AG08396 (cell line): ENCODE measurements around the gene CDRT15L2.
"Not testable (repeated sequence)": the region's sequence is repeated elsewhere in the genome, so short reads cannot be mapped to it uniquely, and the experiment has no call there.

Experiments
- DNase-seq: peaks from one replicate; pipeline ENCODE4 v3.0.0; 2012; ENCODE audit warnings: low spot score, mixed read lengths

CDRT15L2 gene

DNA sequence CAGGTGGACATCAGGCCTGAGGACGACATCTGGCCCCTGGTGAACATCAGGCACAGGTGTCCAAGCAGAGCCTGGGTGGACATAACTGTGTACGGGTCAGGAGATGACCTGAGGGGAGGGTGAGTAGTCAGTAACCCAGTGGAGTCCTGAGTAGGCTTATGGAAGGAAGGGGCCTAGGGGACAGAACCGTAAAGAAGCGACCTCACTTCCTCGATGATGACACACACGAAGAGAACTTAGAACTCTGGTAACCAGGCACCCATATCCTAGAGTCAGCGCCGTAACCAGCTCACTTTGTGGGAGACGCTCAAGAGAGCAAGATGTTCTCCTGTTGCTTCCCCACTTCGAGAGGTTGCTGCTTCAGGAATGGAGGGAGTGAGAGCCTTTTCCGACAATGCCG, at the start of gene CDRT15L2:
CDRT15L2 (plus strand) TSS at position 301 of the 400 bp plus-strand sequence; CDS start at position 321, 20 bp downstream.
- DNase-seq: not testable (repeated sequence)

DNA sequence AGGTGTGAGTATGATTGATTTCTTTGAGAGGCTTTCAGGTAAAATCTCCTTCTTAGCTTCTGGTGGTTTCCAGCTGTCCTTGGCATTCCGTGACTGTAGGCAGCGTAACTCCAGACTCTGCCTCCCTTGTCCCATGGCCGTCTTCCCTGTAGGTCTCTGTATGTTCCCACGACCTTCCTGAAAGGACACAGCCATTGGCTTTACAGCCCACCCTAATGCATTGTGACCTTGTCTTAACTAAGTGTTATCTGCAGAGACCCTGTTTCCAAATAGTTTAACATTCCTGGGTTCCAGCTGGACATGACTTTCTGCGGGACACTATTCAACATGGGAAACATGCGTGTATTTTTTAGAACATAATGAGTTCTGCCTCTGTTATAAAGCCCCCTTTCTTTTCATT, 49.4 kb upstream of the CDRT15L2 start:
- DNase-seq: not testable (repeated sequence)

DNA sequence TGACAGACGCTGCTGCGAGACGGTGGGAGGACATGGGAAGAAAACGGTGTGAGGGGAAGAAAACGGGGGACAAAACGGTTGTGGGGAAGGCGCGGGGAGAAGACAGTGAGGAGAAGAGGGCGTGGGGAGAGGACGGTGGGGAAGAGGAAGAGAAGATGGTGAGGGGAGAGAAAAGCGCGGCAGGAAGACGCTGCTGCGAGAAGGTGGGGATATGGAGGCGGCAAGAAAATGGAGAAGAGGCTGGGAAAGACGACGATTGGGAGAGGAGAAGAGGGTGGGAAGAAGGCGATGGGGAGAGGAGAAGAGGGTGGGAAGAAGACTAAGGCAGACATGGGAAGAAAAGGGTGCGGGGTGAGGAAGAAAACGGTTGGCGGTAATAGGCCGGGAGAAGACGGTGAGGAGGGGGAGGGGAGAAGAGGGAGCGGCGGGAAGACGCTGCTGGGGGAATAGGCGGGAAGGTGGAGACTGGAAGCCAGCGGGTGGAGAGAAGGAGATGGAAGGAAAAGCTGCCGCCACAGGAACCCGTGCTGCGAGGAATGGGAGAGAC, 46.9 kb upstream of the CDRT15L2 start:
- DNase-seq: not testable (repeated sequence)

DNA sequence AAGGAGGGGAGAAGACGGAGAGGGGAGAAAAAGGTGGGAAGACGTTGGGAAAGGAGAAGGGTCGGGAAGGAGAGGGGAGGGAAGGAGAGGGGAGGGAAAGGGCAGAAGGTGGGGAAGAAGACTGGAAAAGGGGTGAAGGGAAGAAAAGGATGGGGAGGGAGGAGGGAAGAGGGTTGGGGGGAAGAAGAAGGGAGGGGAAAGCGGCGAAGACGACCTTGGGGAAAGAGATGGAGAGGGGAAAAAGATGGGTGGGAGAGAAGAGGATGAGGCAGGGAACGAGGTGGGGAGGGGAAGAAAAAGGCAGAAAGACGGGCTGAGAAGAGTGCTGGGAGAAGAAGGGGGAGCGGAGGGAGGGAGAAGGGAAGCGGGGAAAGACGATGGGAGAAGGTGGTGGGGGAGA, 46.3 kb upstream of the CDRT15L2 start:
- DNase-seq: not testable (repeated sequence)

DNA sequence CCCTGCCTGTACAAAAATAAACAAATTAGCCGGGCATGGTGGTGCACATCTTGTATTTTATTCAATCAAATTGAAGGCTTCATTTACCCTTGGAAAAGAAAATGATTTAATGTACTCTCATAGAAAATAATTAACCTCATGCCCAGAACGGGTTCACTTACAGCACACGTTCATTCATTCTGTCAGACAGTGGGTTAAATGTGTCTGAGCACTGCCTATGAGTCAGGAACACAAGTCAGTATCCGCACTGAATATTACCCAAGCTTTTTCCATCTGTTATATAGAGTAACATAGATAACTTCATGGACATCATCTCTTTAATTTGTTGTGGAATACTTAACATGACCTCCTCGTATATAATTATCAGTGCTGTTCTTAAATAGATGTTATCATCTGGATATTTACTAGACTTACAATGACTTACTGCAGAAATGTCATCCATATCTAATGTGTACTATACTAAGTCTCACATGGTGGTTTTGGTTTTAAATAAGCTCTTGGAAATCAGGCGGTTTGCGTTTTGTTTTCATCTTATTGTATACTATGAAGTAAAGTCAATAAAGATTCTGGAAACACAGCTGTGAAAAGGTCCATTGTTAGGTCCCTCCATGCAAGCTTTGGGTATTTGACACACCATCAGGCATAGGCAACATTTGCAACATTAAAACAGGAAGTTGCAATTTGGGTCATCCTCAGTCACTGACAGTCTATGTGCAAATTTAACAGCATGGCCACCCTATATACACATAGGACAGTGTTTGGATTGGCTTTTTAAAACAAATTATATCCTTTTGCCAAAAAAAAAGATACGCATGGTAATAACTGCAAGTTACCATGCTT, 44.6 kb upstream of the CDRT15L2 start:
- DNase-seq: not testable (repeated sequence)

DNA sequence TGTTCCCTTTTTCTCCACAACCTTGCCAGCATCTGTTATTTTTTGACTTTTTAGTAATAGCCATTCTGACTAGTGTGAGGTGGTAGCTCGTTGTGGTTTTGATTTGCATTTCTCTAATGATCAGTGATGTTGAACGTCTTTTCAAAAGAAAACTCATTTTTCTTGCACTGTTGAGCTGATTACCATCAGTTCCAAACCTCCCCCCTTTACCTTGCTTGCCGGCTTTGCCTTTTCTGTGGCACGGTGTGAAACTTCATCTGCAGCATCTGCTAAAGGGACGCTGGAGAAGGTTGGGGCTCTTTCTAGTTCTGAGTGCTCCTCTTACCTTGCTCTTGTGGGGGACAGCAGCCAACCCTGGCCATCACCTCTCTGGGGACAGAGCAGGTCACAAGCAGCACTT, 39.1 kb upstream of the CDRT15L2 start:
- DNase-seq: not testable (repeated sequence)

DNA sequence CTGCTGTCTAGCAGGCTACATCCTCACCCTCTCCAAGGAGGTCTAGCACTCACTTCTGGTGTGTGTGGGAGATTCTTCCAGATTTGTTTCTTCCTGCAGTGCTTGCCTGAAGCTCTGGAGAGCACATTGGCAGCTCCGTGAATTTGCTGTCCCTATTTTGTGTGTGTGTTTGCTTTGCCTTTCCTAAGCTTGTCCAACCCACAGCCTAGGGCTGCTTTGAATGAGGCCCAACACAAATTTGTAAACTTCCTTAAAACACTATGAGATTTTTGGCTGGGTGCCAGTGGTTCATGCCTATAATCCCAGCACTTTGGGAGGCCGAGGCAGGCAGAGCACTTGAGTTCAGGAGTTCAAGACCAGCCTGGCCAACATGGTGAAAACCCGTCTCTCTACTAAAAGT, 38.7 kb upstream of the CDRT15L2 start:
- DNase-seq: not testable (repeated sequence)

DNA sequence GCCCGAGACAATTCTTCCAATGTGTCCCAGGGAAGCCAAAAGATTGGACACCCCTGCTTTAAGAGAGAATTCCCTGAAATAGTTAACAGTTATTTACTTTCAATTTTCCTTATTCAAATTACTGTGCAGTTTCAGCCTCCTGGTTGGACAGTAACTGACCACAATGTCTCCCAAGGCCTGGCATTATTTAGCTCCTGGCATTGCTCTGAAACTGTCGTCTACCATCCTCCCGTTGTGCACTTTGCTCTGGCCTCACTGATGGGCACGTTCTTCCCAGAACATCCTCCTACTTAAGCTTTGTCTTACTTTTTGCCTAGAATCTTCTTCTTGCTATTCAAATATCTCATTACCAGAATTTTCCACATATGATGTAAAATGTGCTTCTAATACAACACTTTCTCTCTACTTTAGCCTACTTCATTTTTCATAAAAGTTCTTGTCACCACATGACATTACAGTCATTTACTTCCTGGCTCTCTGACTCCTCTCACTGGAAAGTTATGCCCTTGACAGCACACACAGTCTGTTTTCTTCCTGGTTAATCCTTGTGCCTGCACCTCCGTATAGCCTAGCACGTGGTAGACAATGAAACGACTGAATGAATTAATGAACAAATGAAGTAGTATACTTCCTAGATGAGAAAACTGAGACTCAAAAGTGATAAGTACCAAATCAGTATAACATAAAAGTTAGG, 37.5 kb upstream of the CDRT15L2 start:
- not testable (repeated sequence) for DNase-seq

DNA sequence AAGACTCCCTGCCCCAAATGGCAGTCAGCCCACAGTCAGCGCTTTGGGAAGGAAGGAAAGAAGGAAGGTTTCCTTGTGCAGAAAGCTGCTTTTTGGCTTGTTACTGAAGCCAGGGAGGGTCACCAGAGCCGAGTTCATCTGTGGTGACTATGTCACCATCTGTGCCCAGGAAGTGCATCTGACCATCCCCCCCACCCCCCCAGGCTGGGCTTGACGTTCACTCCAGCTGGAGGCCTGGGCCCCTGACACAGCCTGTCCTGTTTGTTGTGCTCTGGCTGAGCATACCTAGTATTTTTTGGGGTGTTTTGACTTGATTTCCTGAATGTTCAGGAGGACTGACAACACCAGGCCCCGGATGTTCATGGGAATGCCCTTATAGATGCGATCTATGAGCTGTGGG, 31.6 kb upstream of the CDRT15L2 start:
- DNase-seq: not testable (repeated sequence)

DNA sequence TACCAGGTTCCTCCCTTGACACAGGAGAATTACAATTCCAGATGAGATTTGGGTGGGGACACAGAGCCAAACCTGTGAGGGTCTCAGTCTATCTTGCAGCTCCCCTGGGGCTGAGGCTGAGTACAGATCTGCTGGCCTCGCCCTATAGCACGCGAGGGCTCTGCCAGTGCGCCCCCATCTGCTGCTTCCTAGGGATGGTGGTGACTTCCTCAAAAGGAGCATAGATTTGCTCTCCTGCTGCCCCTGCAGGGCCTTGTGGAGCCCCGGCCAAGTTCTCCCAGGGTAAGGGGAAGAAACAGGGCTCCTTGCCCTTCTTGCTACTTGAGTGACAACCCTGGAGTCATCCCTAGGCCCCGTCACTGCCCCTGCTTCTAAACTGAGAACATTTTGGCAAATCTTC, 26.6 kb upstream of the CDRT15L2 start:
- DNase-seq: not testable (repeated sequence)

DNA sequence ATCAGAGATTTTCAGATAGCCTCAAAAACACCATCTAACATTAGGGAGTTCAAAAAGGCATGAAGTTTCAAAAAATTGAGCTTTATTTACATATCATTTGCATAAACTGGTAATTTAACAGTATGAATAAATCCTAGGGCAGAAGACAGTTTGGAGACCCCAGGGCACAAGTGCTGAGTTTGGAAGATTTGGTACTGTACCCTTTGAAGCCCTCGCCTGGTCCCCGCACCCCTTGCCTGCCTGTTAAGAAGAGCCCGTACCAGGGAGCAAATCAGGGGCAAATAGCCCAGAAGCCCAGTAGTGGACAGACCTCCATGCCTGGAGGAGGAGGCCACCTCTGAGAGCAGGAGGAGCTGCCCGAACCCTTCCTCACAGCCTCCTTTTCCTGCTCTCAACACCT, 24.8 kb upstream of the CDRT15L2 start:
- DNase-seq: not testable (repeated sequence)

DNA sequence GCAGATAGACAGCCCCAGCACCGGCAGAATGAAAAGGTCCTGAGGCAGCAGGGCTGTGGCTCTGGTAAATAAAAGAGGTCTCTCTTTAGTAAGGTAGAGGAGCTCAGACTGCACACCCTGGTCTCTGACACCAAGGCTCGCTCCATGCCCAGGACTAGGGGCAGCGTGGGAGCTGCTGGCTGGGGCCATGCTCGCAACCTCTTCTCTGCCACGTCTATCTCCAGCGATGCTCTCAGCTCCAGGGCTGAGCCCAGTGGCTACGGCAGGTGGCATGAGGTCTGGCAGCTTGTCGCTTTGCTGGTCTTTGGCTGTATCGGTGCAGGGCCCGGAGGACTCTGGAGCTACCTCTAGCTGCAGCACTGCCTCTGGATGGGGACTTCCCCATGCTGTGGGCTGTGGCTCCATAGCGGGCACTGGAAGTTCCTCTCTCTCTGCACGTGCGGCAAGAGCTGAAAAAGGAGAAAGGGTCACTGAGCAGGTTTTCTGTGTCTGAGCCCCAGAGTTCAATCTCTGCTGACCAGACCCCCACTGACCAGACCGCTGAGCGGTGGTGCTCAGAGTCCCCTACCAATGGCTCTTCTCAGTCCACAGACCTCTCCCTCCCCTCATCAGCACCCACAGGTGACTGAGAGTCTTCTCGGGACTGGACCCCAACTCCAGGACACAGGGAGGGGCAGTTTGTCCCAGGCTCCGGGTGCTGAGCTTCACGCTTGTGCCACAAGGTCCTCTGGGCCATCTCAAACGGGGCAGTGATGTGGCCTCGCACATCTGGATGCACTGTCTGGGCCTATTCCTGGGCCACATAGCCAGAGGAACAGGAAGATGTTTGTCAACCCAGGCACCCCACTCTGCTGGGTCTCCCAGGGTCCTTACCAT, 24.2 kb upstream of the CDRT15L2 start:
- not testable (repeated sequence) for DNase-seq

DNA sequence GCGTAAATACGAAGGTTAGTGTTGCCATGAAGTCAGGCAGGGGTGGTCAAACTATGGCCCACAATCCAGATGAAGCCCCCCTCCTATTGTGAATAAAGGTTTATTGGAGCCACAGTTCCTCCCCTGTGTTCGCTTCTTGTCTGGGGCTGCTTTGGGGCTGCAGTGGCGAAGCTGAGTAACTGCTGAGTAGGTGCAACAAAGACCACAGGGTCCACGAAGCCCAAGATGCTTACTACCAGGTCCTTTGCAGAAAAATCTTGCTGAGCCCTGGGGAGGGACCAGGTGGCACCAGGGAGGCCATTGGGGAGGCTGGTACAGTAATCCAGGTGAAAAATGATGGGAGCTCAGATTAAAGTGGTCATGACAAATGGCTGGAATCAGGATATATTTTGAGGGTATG, 21.4 kb upstream of the CDRT15L2 start:
- DNase-seq: not testable (repeated sequence)

DNA sequence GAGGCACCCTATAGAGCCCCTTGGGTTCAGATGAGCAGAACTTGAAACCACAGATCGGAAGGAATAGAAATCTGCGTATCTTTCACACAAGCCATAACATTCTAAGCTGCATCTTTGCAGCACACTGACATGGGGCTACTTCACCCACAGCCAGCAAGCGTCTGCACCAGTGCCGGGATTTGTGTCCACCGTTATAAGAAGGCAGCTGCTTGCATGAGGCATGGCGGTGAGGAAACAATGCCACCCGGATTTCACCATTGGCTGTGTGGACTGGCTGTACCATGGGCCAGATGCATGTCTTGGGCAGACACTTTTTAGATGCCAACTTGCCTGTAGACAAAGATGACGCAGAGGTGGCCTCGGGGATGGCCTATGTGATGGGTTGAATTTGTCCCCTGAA, 20.5 kb upstream of the CDRT15L2 start:
- not testable (repeated sequence) for DNase-seq

DNA sequence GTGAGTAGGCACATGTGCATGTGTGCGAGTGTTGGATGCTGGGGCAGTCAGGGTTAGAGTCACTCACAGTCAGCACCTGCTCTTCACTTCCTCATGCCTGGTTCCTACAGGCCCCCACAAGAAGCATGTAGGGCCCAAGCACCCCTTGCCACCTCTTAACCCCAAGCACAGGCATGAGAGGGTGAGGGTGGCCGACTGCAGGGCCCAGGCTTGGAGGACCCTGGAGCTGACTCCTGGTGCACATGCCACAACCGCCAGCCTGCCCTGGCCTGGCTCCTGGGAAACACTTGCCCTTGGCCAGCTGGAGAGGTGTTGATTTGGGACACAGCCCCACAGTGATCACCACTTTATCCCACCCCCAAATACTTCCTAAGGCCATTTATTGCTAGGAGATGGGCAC, 16.9 kb upstream of the CDRT15L2 start:
- DNase-seq: no peak

DNA sequence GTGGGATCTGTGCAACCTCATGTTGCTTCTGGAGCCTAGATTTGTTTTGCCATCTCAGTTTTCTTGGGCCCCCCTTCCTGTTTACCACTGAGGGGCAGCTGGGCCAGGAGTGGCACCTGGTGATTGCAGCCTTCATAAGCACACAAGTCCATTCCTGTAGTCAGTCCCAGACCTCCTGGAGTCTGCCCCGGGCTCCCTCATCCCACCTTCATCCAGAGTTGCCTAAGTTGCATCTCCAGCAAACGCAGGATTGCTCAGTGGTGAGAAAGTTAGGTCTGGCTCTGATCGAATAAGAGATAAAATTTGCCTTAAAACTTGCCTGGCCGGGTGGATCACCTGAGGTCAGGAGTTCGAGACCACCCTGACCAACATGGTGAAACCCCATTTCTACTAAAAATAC, 14.3 kb upstream of the CDRT15L2 start:
- not testable (repeated sequence) for DNase-seq

DNA sequence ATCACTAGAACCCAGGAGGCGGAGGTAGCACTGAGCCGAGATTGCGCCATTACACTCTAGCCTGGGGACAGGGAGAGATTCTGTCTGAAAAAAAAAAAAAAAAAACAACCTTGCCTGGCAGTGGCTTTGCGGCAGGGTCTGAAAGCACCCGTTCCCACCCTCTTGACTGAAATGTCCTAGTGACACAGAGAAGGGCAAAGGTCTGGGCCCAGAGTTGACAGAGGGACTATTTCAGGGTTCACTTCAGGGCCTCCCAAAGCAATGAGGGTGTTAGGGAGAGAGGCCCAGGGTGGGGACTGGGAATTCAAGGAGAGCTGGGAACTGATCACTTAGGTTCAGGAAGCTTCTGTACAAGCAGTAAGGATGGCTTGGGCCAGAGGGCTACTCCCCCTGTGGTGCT, 13.8 kb upstream of the CDRT15L2 start:
- no peak for DNase-seq

DNA sequence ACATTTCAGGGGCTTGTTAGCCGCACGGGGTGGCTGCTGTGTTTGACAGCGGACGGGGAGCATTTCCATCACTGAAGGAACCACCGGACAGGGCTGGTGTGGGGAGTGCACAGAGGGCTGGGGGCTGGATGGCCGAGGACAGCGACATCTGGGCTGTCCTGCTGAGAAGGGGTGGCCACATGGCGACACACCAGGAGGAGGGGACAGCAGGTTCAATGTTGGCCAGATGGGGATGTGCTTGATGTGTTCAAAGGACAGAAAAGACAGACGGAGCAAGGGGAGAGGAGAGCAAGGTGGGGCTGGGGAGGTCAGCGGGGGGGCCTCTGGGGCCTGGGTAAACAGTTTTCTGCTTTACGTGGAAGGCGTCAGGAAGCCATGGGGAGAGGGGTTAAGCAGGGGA, 12.8 kb upstream of the CDRT15L2 start:
- DNase-seq: not testable (repeated sequence)

DNA sequence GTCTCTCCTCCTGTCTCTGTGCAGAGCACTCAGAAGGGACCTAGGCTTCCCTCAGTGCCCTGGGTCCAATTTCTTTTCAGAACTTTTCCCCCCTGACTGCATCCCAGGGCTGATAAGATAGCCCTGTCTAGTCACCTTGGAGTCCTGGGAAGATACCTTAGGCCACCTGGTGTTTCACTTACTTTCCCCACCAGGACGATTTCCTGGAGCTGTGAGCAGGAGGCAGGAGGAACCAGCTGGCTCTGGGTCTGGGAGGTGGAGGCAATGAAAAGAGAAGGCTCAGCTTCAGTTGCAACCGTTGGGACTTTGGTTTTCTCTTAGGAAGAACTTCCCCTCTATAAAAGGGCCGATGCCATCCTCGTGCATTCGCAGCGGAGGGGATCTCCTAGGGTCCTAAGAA, 12.1 kb upstream of the CDRT15L2 start:
- DNase-seq: not testable (repeated sequence)

DNA sequence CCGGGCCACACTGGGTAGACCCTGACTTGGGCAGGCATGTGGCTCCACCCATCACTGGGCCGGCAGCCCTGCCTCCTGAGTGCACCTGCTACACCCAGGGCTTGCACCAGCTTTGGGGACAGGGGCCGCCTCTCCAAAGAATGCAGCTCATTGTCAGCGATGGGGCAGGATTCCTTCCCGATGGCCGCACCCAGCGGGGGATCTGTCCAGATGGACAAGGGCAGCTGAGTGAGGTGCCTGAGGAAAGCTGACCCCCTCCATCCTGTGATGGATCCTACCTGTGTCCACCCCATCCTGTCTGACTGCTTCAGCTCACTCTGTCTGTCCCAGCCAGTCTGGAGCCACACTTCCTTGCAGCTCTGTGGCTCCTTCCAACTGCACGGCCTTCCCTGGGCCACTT, 10.9 kb upstream of the CDRT15L2 start:
- DNase-seq: not testable (repeated sequence)

DNA sequence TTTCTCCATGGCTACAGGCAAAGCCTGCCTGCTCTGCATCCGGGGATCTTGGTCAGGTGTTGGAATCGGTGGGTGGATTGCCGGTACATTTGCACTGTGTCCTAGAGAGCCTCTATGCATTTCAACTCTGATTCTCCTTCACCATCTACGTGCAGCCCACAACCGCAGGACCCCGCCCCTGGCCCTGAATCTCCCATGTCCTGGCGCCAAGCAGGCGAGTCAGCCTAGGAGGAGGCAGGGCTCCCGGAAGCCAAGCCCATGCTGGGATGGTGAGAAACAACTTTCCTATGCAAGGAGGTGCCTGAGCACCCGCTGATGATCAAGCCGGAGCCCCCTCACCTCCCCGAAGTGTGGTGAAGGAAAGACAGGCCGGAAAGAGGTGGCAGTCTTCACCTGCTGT, 7.9 kb upstream of the CDRT15L2 start:
- not testable (repeated sequence) for DNase-seq

DNA sequence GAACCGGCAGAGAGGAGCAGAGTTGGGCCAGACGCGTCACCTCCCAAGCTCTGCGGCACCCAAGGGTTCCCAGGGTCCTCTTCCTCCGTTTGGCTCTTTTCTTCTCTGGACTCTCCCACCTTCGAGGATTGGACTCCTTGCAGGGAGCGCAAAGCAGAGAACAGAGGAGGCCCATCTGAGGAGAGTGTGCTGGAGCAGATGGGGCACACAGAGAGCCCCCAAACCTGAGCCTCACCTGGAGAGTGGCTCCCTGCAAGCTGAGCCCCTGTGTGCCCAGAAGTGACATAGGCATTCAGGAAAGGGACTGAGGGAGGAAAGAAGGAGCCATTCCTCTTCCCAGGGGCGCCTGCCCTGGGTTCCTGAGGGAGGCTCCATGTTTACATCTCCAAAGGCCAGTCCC, 6.3 kb upstream of the CDRT15L2 start:
- DNase-seq: not testable (repeated sequence)
